SK-N-SH treated with all-trans-retinoic acid at 6 μM for 48 hours (cell line): ENCODE data around the gene C17orf50.
A peak's percentile ranks its signal among the peaks of the same experiment; 100 is the strongest.

Source experiments
- ATAC-seq: fragments of 200-7000 bp; cut with Tn5 transposase; 3 replicates; pipeline ENCODE4 v1.9.1; 2020; ENCODE audit warnings: mild to moderate bottlenecking, moderate library complexity
- ARNTL ChIP-seq: fragments of 450-650 bp; formaldehyde crosslinking; IDR thresholded peaks from 2 replicates; pipeline ENCODE4 v1.5.0; 2020; ENCODE audit warnings: low read depth, mild to moderate bottlenecking, moderate library complexity, borderline replicate concordance
- BACH2 ChIP-seq: fragments of 250-450 bp; sonication (Bioruptor Pico); IDR thresholded peaks from 2 replicates; pipeline ENCODE4 v1.9.0; 2021; ENCODE audit warnings: mild to moderate bottlenecking, borderline replicate concordance
- CREB5 ChIP-seq: fragments of 250-450 bp; sonication (Bioruptor Pico); IDR thresholded peaks from 2 replicates; pipeline ENCODE4 v1.5.1; 2020; ENCODE audit warnings: low read depth, mild to moderate bottlenecking, moderate library complexity
- CSDC2 ChIP-seq: fragments of 250-450 bp; sonication (Bioruptor Pico); IDR thresholded peaks from 2 replicates; pipeline ENCODE4 v1.5.0; 2020; ENCODE audit warnings: mild to moderate bottlenecking, moderate library complexity
- CSRNP3 ChIP-seq: fragments of 250-450 bp; sonication (Bioruptor Pico); IDR thresholded peaks from 2 replicates; pipeline ENCODE4 v1.5.1; 2021; ENCODE audit warnings: mild to moderate bottlenecking, moderate library complexity
- ESRRG ChIP-seq: fragments of 250-450 bp; sonication (Bioruptor Pico); IDR thresholded peaks from 2 replicates; pipeline ENCODE4 v1.6.1; 2021; ENCODE audit warnings: mild to moderate bottlenecking
- GLIS3 ChIP-seq: fragments of 250-450 bp; sonication (Bioruptor Pico); IDR thresholded peaks from 2 replicates; pipeline ENCODE4 v1.5.0; 2020; ENCODE audit warnings: mild to moderate bottlenecking, moderate library complexity
- ISL1 ChIP-seq: fragments of 250-450 bp; sonication (Bioruptor Pico); IDR thresholded peaks from 2 replicates; pipeline ENCODE4 v2.1.2; 2022; ENCODE audit warnings: mild to moderate bottlenecking, moderate library complexity
- OSR1 ChIP-seq: fragments of 250-450 bp; sonication (Bioruptor Pico); IDR thresholded peaks from 2 replicates; pipeline ENCODE4 v1.8.0; 2022; ENCODE audit warnings: moderate library complexity, mild to moderate bottlenecking, inconsistent platforms
- PATZ1 ChIP-seq: fragments of 250-450 bp; sonication (Bioruptor Pico); IDR thresholded peaks from 2 replicates; pipeline ENCODE4 v1.8.0; 2020; ENCODE audit warnings: mild to moderate bottlenecking, moderate library complexity, borderline replicate concordance
- POU6F1 ChIP-seq: fragments of 250-450 bp; sonication (Bioruptor Pico); IDR thresholded peaks from 2 replicates; pipeline ENCODE4 v1.8.0; 2021; ENCODE audit warnings: low read depth, mild to moderate bottlenecking, moderate library complexity, borderline replicate concordance
- PPARA ChIP-seq: fragments of 250-450 bp; sonication (Bioruptor Pico); IDR thresholded peaks from 2 replicates; pipeline ENCODE4 v1.5.0; 2020; ENCODE audit warnings: mild to moderate bottlenecking, borderline replicate concordance
- RARB ChIP-seq: fragments of 250-450 bp; sonication (Bioruptor Pico); IDR thresholded peaks from 2 replicates; pipeline ENCODE4 v1.8.0; 2021; ENCODE audit warnings: mild to moderate bottlenecking, moderate library complexity
- SNAI2 ChIP-seq: fragments of 250-450 bp; sonication (Bioruptor Pico); IDR thresholded peaks from 2 replicates; pipeline ENCODE4 v1.5.0; 2020; ENCODE audit warnings: mild to moderate bottlenecking, moderate library complexity
- TCF4 ChIP-seq: fragments of 250-450 bp; sonication (Bioruptor Pico); IDR thresholded peaks from 2 replicates; pipeline ENCODE4 v1.8.0; 2021; ENCODE audit warnings: mild to moderate bottlenecking, moderate library complexity, borderline replicate concordance
- TSHZ2 ChIP-seq: fragments of 250-450 bp; sonication (Bioruptor Pico); IDR thresholded peaks from 2 replicates; pipeline ENCODE4 v1.5.0; 2020; ENCODE audit warnings: mild to moderate bottlenecking, moderate library complexity
- ZC3H10 ChIP-seq: fragments of 250-450 bp; sonication (Bioruptor Pico); IDR thresholded peaks from 2 replicates; pipeline ENCODE4 v1.5.1; 2021; ENCODE audit warnings: mild to moderate bottlenecking, moderate library complexity
- ZFP3 ChIP-seq: fragments of 250-450 bp; sonication (Bioruptor Pico); IDR thresholded peaks from 2 replicates; pipeline ENCODE4 v1.5.0; 2020; ENCODE audit warnings: mild to moderate bottlenecking, moderate library complexity
- ZFP30 ChIP-seq: fragments of 450-650 bp; formaldehyde crosslinking; IDR thresholded peaks from 2 replicates; pipeline ENCODE4 v1.5.0; 2022; ENCODE audit warnings: mild to moderate bottlenecking, moderate library complexity
- ZNF565 ChIP-seq: fragments of 450-650 bp; formaldehyde crosslinking; conservative IDR thresholded peaks from 2 replicates; pipeline ENCODE4 v1.5.0; 2020; ENCODE audit warnings: low read depth, mild to moderate bottlenecking, moderate library complexity
- ZNF70 ChIP-seq: fragments of 450-650 bp; formaldehyde crosslinking; IDR thresholded peaks from 2 replicates; pipeline ENCODE4 v1.5.0; 2020; ENCODE audit warnings: mild to moderate bottlenecking, moderate library complexity
- ZNF8 ChIP-seq: fragments of 450-650 bp; formaldehyde crosslinking; IDR thresholded peaks from 2 replicates; pipeline ENCODE4 v1.5.0; 2020; ENCODE audit warnings: mild to moderate bottlenecking, moderate library complexity

C17orf50 gene

GRCh38 chr17:35774499-35774898, 13.8 kb downstream of the C17orf50 start:
- peak; percentile 75 for ATAC-seq
- no peak for TF ChIP-seq ZC3H10 (CRISPR knock-in tag)
- no peak for TF ChIP-seq ZFP30 (CRISPR knock-in tag)
- TF ChIP-seq PATZ1 (CRISPR knock-in tag), result no peak
- TF ChIP-seq ZNF565 (CRISPR knock-in tag), result no peak
- TF ChIP-seq ARNTL (CRISPR knock-in tag), result no peak
- TF ChIP-seq GLIS3 (CRISPR knock-in tag), result no peak
- no peak for TF ChIP-seq RARB (CRISPR knock-in tag)
- TF ChIP-seq ZFP3, result no peak
- no peak for TF ChIP-seq ISL1 (CRISPR knock-in tag)
- no peak for TF ChIP-seq BACH2 (CRISPR knock-in tag)
- TF ChIP-seq POU6F1 (CRISPR knock-in tag), result no peak
- no peak for TF ChIP-seq OSR1 (CRISPR knock-in tag)
- no peak for TF ChIP-seq ZNF8 (CRISPR knock-in tag)
- no peak for TF ChIP-seq CSDC2 (CRISPR knock-in tag)
- no peak for TF ChIP-seq TSHZ2 (CRISPR knock-in tag)
- no peak for TF ChIP-seq CSRNP3
- no peak for TF ChIP-seq CREB5 (CRISPR knock-in tag)
- TF ChIP-seq SNAI2 (CRISPR knock-in tag), result no peak
- TF ChIP-seq PPARA (CRISPR knock-in tag), result no peak
- TF ChIP-seq ESRRG (CRISPR knock-in tag), result no peak

- no peak; the same call in 2 of the 3 replicates for ATAC-seq
These were observed 14.4 kb downstream of the C17orf50 start for GRCh38 chr17:35775039-35775438.

More at GRCh38 chr17:35775039-35775438, 14.4 kb downstream of the C17orf50 start:
- TF ChIP-seq ISL1 (CRISPR knock-in tag) (no peak), ZFP3 (no peak), POU6F1 (CRISPR knock-in tag) (no peak), ZFP30 (CRISPR knock-in tag) (no peak), TCF4 (CRISPR knock-in tag) (no peak), TSHZ2 (CRISPR knock-in tag) (no peak), ZC3H10 (CRISPR knock-in tag) (no peak), CSDC2 (CRISPR knock-in tag) (no peak), ESRRG (CRISPR knock-in tag) (no peak), ZNF70 (CRISPR knock-in tag) (no peak), RARB (CRISPR knock-in tag) (no peak), PATZ1 (CRISPR knock-in tag) (no peak), CREB5 (CRISPR knock-in tag) (no peak)
